AG09309 (cell line): ENCODE results near the gene TMEM38B.
"Not testable (repeated sequence)": the region's sequence is repeated elsewhere in the genome, so short reads cannot be mapped to it uniquely, and the experiment has no call there.

ENCODE experiments used
- DNase-seq: peaks from one replicate; pipeline ENCODE4 v3.0.0-alpha.2; 2010; ENCODE audit warnings: low read depth
- H3K4me3 ChIP-seq: 2 replicates; pipeline ENCODE4 v1.5.1; 2011; ENCODE audit warnings: mild to moderate bottlenecking, low read depth, low read length, moderate library complexity; ENCODE audit not compliant: control insufficient read depth
- CTCF ChIP-seq: IDR thresholded peaks from 2 replicates; pipeline ENCODE4 v1.5.1; 2011; ENCODE audit warnings: mild to moderate bottlenecking, low read depth, low read length, inconsistent platforms; ENCODE audit not compliant: insufficient read depth, control insufficient read depth; ENCODE audit errors: missing control alignments

Gene TMEM38B

GRCh38 chr9:105712773-105713172, 18.4 kb downstream of the TMEM38B start:
- no peak for TF ChIP-seq CTCF
- no peak overlapping the region for H3K4me3 ChIP-seq
- no peak for DNase-seq

GRCh38 chr9:105713260-105714019, 19.1 kb downstream of the TMEM38B start:
- no peak overlapping the region for H3K4me3 ChIP-seq
- TF ChIP-seq CTCF = no peak
- no peak for DNase-seq

GRCh38 chr9:105714020-105714331, 19.6 kb downstream of the TMEM38B start:
- no peak for TF ChIP-seq CTCF
- no peak overlapping the region for H3K4me3 ChIP-seq
- no peak for DNase-seq

GRCh38 chr9:105716146-105716545, 21.8 kb downstream of the TMEM38B start:
- H3K4me3 ChIP-seq = no peak overlapping the region
- TF ChIP-seq CTCF = no peak
- no peak for DNase-seq

GRCh38 chr9:105722099-105722498, 27.8 kb downstream of the TMEM38B start:
- TF ChIP-seq CTCF = no peak
- no peak overlapping the region for H3K4me3 ChIP-seq
- DNase-seq = no peak

GRCh38 chr9:105725370-105725769, 31.0 kb downstream of the TMEM38B start:
- no peak overlapping the region for H3K4me3 ChIP-seq
- no peak for DNase-seq
- no peak for TF ChIP-seq CTCF

- H3K4me3 ChIP-seq, DNase-seq: not testable (repeated sequence)
Observed at GRCh38 chr9:105728230-105728629, 33.9 kb downstream of the TMEM38B start.

- not testable (repeated sequence) for DNase-seq, H3K4me3 ChIP-seq
Observed at GRCh38 chr9:105731420-105731819, 37.1 kb downstream of the TMEM38B start.
